DOHH2 (cell line): Measurements from ENCODE around the gene PDZD4.

Source experiments
- EZH2phosphoT487 ChIP-seq: fragments of 200-600 bp; sonication (generic); IDR thresholded peaks from 2 replicates; pipeline ENCODE4 v1.6.1; 2017; ENCODE audit warnings: borderline replicate concordance, mild to moderate bottlenecking, antibody characterized with exemption, low read length, moderate library complexity, mixed read lengths
- TF ChIP-seq, protein P1 (sequence below): fragments of 200-600 bp; sonication (generic); IDR thresholded peaks from one replicate; pipeline ENCODE4 v1.5.1; 2014; ENCODE audit warnings: antibody characterized with exemption, mild to moderate bottlenecking, low read depth, low read length; ENCODE audit not compliant: poor library complexity, severe bottlenecking

DNA sequence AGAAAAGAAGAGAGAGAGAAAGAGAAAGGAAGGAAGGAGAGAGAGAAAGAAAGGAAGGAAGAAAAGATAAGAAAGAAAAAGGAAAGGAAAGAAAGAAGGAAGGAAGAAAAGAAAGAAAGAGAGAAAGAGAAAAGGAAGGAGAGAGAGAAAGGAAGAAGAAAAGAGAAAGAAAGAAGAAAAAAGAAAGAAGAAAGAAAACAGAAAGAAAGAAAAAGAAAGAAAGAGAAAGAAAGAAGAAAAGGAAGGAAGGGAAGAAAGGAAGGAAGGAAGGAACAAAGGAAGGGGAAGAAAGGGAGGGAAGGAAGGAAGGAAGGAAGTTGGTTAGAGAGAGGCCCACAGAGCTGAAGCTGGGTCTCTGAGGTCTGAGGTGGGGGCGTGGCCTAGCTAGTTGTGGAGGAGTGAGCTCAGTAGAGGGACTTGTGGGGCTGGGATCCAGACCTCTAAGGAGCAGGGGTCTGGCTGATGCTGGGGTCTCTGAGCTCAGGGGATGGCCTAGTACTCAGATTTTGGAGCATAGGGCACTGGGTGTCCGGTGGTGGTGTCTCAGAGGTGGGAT is 27.1 kb upstream of the PDZD4 start:
- TF ChIP-seq, protein P1, sequence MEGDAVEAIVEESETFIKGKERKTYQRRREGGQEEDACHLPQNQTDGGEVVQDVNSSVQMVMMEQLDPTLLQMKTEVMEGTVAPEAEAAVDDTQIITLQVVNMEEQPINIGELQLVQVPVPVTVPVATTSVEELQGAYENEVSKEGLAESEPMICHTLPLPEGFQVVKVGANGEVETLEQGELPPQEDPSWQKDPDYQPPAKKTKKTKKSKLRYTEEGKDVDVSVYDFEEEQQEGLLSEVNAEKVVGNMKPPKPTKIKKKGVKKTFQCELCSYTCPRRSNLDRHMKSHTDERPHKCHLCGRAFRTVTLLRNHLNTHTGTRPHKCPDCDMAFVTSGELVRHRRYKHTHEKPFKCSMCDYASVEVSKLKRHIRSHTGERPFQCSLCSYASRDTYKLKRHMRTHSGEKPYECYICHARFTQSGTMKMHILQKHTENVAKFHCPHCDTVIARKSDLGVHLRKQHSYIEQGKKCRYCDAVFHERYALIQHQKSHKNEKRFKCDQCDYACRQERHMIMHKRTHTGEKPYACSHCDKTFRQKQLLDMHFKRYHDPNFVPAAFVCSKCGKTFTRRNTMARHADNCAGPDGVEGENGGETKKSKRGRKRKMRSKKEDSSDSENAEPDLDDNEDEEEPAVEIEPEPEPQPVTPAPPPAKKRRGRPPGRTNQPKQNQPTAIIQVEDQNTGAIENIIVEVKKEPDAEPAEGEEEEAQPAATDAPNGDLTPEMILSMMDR = no peak
- TF ChIP-seq EZH2phosphoT487 = no peak
